Sigmoid colon (tissue), 4 donors: Measurements from ENCODE around the gene ITPK1.

Experiments
- CTCF ChIP-seq, 4 experiments: fragments of 450-650 bp in 3 of 4; fragments of 200-600 bp in 1 of 4; IDR thresholded peaks; one replicate each; pipeline ENCODE4 v1.5.1; 2016 to 2019; ENCODE audit warnings: antibody characterized with exemption in 4 of 4, mild to moderate bottlenecking in 3 of 4, moderate library complexity in 2 of 4
- EP300 ChIP-seq, 4 donors: sonication (generic); formaldehyde crosslinking; IDR thresholded peaks; one replicate each; pipeline ENCODE4 v1.6.1; 2017; ENCODE audit warnings: antibody characterized with exemption in 4 of 4
- POLR2AphosphoS5 ChIP-seq, 4 donors: sonication (generic); formaldehyde crosslinking; IDR thresholded peaks; one replicate each; pipeline ENCODE4 v1.6.1; 2017; ENCODE audit warnings: antibody characterized with exemption in 4 of 4

GRCh38 chr14:93062890-93063289 is 52.8 kb downstream of the ITPK1 start:
- no peak for TF ChIP-seq EP300 (IDR thresholded peaks at IDR 0.05)
- TF ChIP-seq POLR2AphosphoS5 (IDR thresholded peaks at IDR 0.05) = no peak
- TF ChIP-seq CTCF (IDR thresholded peaks at IDR 0.05) = no peak
